CD4-positive, alpha-beta T cell treated with Interleukin-4 for 4 hours (primary cell): ENCODE measurements around the gene GFAP.

Experiments used
- DNase-seq: peaks from one replicate; pipeline ENCODE4 v3.0.0-alpha.2; 2020

GFAP gene

GRCh38 chr17:44894642-44895041 lies 20.7 kb downstream of the GFAP start:
- DNase-seq = no peak

DNA sequence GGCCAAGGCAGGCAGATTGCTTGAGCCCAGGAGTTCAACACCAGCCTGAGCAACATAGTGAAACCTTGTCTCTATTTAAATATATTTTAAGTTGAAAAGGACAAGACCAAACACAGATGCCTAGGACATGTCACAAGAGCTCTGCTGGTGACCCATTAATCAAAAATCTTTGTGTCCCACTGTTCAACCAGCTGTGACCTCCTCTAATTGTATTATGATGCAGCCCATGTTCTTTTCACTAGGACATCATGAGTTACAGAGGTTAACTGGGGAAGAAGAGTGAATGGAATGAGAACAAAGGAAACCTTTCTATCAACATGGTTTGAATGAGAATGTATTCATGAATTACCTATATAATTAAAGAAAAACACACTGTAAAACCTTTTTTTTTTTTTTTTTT lies 23.1 kb downstream of the GFAP start:
- DNase-seq = no peak

GRCh38 chr17:44889003-44889402 lies 26.3 kb downstream of the GFAP start:
- DNase-seq = no peak

GRCh38 chr17:44887971-44888954 lies 27.0 kb downstream of the GFAP start:
- DNase-seq = peak; percentile 10

DNA sequence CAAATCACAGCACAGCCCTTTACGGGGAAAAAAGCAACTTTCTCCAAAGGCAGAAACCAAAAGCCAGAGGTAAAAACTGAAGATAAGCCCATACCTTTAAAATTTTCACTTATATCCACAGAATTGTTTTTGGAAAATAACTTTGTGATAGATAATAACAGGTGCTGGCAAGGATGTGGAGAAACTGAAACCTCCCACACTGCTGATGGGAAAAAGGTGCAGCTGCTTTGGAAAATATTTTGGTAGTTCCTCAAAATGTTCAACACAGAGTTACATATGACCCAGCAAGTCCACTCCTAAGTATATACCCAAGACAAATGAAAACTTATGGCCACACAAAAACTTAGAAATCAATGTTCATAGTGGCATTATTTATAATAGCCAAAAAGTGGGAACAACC lies 28.3 kb downstream of the GFAP start:
- DNase-seq = no peak

GRCh38 chr17:44884941-44885340 lies 30.4 kb downstream of the GFAP start:
- no peak for DNase-seq

- no peak for DNase-seq
These were observed 34.2 kb downstream of the GFAP start for GRCh38 chr17:44881145-44881544.

DNA sequence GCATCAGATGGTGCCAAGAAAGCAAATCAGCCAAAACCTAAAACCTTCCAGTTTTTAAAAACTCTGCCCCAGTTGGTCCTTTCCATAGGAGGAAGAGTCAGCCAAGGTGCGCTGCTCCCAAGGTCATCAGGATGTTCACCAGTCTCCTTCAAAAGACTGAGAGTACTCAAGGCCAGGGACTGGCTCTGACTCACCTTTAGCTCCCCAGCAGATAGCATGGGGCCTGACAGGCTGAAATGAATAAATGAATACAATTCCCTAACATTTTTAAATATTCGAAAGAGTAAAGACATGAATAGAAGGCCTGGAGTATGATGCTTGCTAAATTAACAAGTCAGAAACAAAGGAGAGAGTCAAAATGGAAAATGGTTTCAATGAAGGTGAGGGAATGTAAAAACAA lies 35.2 kb downstream of the GFAP start:
- DNase-seq = no peak

GRCh38 chr17:44879376-44879775 lies 35.9 kb downstream of the GFAP start:
- DNase-seq = no peak

- peak; percentile 27 for DNase-seq
These were observed 36.6 kb downstream of the GFAP start for GRCh38 chr17:44878627-44879221.

DNA sequence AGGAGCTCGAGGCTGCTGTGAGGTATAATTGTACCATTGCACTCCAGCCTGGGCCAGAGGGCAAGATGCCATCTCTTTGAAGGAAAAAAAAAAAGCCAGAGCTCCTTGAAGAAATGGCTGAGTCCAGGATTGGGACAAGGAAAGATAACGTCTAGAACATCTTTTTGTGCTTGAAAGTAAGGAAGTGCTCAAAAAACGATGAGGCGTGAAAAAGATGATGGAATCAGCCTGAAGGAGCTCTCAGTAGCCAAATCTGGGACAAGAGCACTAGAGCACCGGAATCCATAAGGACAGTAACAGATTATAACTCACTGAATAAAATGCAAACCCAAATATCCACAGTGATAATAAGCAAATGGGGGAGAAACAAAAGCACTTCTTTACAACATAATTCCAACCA lies 38.2 kb downstream of the GFAP start:
- no peak for DNase-seq

DNA sequence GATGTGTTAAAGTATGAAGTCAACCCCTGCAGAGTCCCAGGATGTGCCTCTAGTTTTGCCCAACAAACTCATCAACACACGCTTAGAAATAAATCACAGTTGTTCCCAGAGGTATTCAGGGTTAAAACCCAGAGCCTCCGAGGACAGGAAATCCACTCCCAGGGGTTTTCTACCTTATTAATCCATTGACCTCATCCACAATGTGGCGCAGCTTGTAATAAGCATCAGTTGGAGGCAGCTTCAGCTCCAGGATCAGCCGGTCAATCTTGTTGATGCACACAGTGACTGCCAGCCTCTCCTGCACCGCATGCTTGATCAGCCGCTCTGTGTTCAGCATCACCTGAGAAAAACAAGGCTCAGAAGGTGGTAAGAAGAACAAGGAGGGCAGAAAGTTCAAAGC lies 39.5 kb downstream of the GFAP start:
- DNase-seq = no peak

DNA sequence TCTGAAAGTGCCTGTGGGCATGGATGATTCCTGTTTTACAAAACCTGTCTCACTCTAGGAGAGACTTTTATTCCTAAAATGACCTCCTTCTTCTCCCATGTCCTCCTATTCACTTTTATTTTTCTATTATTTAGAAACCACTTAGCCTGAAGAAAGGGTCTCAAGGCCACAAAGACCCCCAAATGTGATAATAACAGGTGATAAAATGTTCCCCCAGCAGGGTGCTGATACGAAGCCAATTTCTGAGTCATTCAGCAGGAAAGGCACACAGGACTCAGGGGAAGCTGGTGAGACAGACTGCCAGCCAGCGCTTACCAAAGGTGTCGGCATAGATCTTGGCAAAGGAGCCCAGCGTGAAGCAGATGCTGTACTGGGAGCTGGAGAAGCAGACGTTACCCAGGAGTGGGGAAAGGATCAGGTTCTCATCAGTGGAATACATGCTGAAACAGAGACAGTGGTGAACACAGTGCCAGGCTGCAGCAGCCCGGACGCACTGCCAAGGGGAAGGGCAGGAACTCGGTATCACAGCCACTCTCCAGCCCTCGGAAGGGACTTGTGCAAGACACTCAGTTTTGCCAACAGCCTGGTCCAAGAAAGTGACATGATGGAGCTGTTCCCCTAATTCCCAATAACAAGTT lies 43.0 kb downstream of the GFAP start:
- no peak for DNase-seq

GRCh38 chr17:44871556-44871955 lies 43.7 kb downstream of the GFAP start:
- DNase-seq = no peak

- DNase-seq = no peak
These were observed 47.5 kb downstream of the GFAP start for GRCh38 chr17:44867841-44868240.

GRCh38 chr17:44865931-44866330 lies 49.4 kb downstream of the GFAP start:
- DNase-seq = no peak

GRCh38 chr17:44865231-44865660 lies 50.1 kb downstream of the GFAP start:
- peak; percentile 67 for DNase-seq

DNA sequence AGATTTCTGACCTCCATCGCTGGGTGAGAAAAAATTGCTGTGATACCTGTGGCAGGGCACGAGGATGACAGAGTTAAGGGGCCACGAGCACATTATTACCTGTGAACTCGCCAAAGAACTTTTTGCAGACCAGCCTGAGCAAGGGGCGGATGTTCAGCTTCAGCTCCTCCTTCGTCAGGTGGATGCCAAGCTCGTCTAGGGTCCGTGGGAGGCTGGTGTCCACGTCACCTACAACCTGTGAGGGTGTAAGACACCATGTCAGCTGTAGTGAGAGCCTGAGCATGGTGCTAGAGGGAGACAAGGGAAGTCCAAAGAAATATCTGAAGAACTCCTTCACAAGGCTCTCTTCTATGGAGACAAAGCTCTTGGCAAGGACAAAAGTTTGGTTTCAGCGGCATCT lies 50.5 kb downstream of the GFAP start:
- no peak for DNase-seq

GRCh38 chr17:44863061-44863918 lies 52.0 kb downstream of the GFAP start:
- DNase-seq = no peak

GRCh38 chr17:44862278-44862914 lies 52.9 kb downstream of the GFAP start:
- DNase-seq = no peak

DNA sequence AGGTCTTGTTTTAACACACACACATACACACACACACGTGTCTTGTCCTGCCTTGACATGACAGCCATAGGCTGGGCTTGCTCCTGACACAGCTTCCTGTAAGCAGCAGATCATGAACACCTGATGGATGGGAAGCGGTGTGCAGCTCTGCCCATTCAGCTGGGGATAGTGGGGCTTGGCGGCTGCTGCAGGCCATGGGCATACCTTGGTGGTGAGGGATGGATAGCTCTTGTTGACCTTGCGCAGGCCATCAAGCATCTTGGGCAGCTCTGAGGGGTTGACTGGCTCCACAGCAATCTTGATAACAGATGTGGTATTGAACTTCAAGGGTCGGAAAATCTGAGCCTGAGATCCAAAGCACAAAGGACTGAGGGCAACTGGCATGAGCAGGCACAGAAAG lies 55.6 kb downstream of the GFAP start:
- DNase-seq = no peak

DNA sequence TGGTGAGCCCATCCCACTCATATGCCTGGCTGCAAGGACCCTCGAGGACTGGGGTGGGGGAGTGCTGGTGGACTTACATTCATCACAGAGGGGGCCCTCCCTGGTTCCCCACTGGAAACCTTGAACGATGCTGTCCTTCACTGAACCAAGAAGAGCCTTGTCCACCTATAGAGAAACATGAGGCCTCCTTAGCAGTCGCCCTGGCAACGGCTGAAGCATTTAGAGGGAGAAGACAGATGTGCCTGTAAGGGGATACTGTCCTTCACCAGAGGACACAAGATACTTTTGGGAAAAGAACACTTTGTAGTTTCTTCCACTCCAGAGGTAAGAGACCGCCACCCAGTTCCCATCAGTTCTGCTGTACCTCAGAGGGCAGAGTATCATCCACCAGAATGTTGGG lies 61.1 kb downstream of the GFAP start:
- no peak for DNase-seq
